Right atrium auricular region (tissue), 2 donors: ENCODE data around the gene TPRG1. TPM values are rescaled to one million over a fixed set of nuclear protein-coding genes. Genes with fewer than 3 reads are reported as not detected.

ENCODE experiments used
- DNase-seq: peaks from one replicate; pipeline ENCODE4 v3.0.0-alpha.2; 2019; ENCODE audit warnings: low spot score
- H3K27ac ChIP-seq, 2 donors: fragments of 200-600 bp; sonication (generic); 1 replicate in 1 of 2; 2 replicates in 1 of 2; pipeline ENCODE4 v1.5.1; 2016 to 2019
- H3K27me3 ChIP-seq, 2 donors: fragments of 200-600 bp; sonication (generic); one replicate each; pipeline versions ENCODE4 v1.5.1 to v1.6.0; 2017 to 2019
- H3K36me3 ChIP-seq: fragments of 200-600 bp; sonication (generic); one replicate; pipeline ENCODE4 v1.5.1; 2016
- H3K4me1 ChIP-seq, 2 donors: fragments of 200-600 bp; sonication (generic); one replicate each; pipeline versions ENCODE4 v1.5.1 to v1.6.0; 2017 to 2019
- H3K4me3 ChIP-seq, 2 donors: fragments of 200-600 bp; sonication (generic); 1 replicate in 1 of 2; 2 replicates in 1 of 2; pipeline ENCODE4 v1.5.1; 2017 to 2019; ENCODE audit warnings: mild to moderate bottlenecking in 1 of 2, moderate library complexity in 1 of 2
- H3K9me3 ChIP-seq, 2 donors: fragments of 200-600 bp; sonication (generic); one replicate each; pipeline ENCODE4 v1.5.1; 2019
- CTCF ChIP-seq, 2 donors: fragments of 200-600 bp; sonication (generic); IDR thresholded peaks; one replicate each; pipeline ENCODE4 v1.5.1; 2019; ENCODE audit warnings: antibody characterized with exemption in 2 of 2
- total RNA-seq, 2 donors: library from RNA; depleted of rRNA; stranded (reverse); fragments of >200 nt; gene quantifications; one replicate each; pipeline ENCODE4 v1.1.0, GENCODE V29; 2016

Gene TPRG1
- total RNA-seq, 2 donors from 2014 or later: 0.41 to 2.1 TPM

GRCh38 chr3:189311521-189311920 is 139.8 kb downstream of the TPRG1 start:
- H3K27me3 ChIP-seq: no peaks in the 10 kb centered on the region
- H3K27ac ChIP-seq: no peak overlapping the region
- H3K9me3 ChIP-seq: no peaks in the 10 kb centered on the region
- no peak for TF ChIP-seq CTCF (IDR thresholded peaks at IDR 0.05)
- H3K4me1 ChIP-seq: no peaks in the 10 kb centered on the region
- H3K4me3 ChIP-seq: no peak overlapping the region
- no peaks in the 10 kb centered on the region for H3K36me3 ChIP-seq
- no peak for DNase-seq

GRCh38 chr3:189312866-189313265 is 141.1 kb downstream of the TPRG1 start:
- no peaks in the 10 kb centered on the region for H3K9me3 ChIP-seq
- no peak for DNase-seq
- no peaks in the 10 kb centered on the region for H3K27me3 ChIP-seq
- H3K27ac ChIP-seq: no peak overlapping the region
- H3K4me1 ChIP-seq: no peaks in the 10 kb centered on the region
- no peaks in the 10 kb centered on the region for H3K36me3 ChIP-seq
- no peak for TF ChIP-seq CTCF (IDR thresholded peaks at IDR 0.05)
- H3K4me3 ChIP-seq: no peak overlapping the region

- H3K9me3 ChIP-seq: no peaks in the 10 kb centered on the region
- H3K27ac ChIP-seq: no peak overlapping the region
- no peaks in the 10 kb centered on the region for H3K27me3 ChIP-seq
- H3K4me1 ChIP-seq: no peaks in the 10 kb centered on the region
- DNase-seq: no peak
- no peak for TF ChIP-seq CTCF (IDR thresholded peaks at IDR 0.05)
- H3K36me3 ChIP-seq: no peaks in the 10 kb centered on the region
- H3K4me3 ChIP-seq: no peak overlapping the region
Measured at GRCh38 chr3:189316296-189317019, 144.7 kb downstream of the TPRG1 start.

- DNase-seq: no peak
- Histone ChIP-seq H3K27ac (no peak overlapping the region), H3K4me3 (no peak overlapping the region), H3K27me3 (no peaks in the 10 kb centered on the region), H3K36me3 (no peaks in the 10 kb centered on the region), H3K9me3 (no peaks in the 10 kb centered on the region), H3K4me1 (no peaks in the 10 kb centered on the region)
- TF ChIP-seq CTCF (IDR thresholded peaks at IDR 0.05): no peak
Measured at GRCh38 chr3:189317911-189318310, 146.1 kb downstream of the TPRG1 start.

GRCh38 chr3:189320511-189320910 is 148.7 kb downstream of the TPRG1 start:
- TF ChIP-seq CTCF (IDR thresholded peaks at IDR 0.05): no peak
- Histone ChIP-seq H3K27me3 (no peaks in the 10 kb centered on the region), H3K36me3 (no peaks in the 10 kb centered on the region), H3K27ac (no peak overlapping the region), H3K4me3 (no peak overlapping the region), H3K4me1 (no peaks in the 10 kb centered on the region), H3K9me3 (no peaks in the 10 kb centered on the region)
- no peak for DNase-seq

GRCh38 chr3:189322339-189322738 is 150.6 kb downstream of the TPRG1 start:
- Histone ChIP-seq H3K27me3 (no peaks in the 10 kb centered on the region), H3K4me3 (no peak overlapping the region), H3K36me3 (no peaks in the 10 kb centered on the region), H3K9me3 (no peaks in the 10 kb centered on the region), H3K27ac (no peak overlapping the region), H3K4me1 (no peaks in the 10 kb centered on the region)
- DNase-seq: no peak
- TF ChIP-seq CTCF (IDR thresholded peaks at IDR 0.05): no peak
